ENCODE measurements around the gene CEP350.

- TF ChIP-seq POLR2AphosphoS5 (IDR thresholded peaks at IDR 0.05; ENCODE audit: low read depth, low read length) (no peak), CTCF (IDR thresholded peaks at IDR 0.05 in 2 of 3, conservative IDR thresholded peaks at IDR 0.05 in 1 of 3; ENCODE audit: borderline replicate concordance in 1 of 3, insufficient read depth in 1 of 3, low read depth in 2 of 3, low read length in 2 of 3) (no peak)
Measured at GRCh38 chr1:180156201-180156600, 201.6 kb downstream of the CEP350 start.

Measured in HCT116 (cell line).